K562 (cell line): ENCODE results near the gene MYOZ1. TPM values are rescaled to one million over a fixed set of nuclear protein-coding genes. Genes with fewer than 3 reads are reported as not detected.

Experiments used
- CAMTA2 ChIP-seq: fragments of 250-450 bp; sonication (Bioruptor Pico); conservative IDR thresholded peaks from 2 replicates; pipeline ENCODE4 v1.5.1; 2022
- E2F4 ChIP-seq: sonication (generic); formaldehyde crosslinking; IDR thresholded peaks from 2 replicates; pipeline ENCODE4 v1.8.0; 2022; ENCODE audit warnings: mild to moderate bottlenecking, low read depth, missing genetic modification reagents
- FOXP1 ChIP-seq: sonication (generic); formaldehyde crosslinking; IDR thresholded peaks from 2 replicates; pipeline ENCODE4 v1.8.0; 2022; ENCODE audit warnings: mild to moderate bottlenecking, missing genetic modification reagents
- HINFP ChIP-seq: fragments of 450-650 bp; conservative IDR thresholded peaks from 2 replicates; pipeline ENCODE4 v1.6.1; 2016; ENCODE audit warnings: missing genetic modification characterization, low read depth, mild to moderate bottlenecking, control low read depth, missing compliant biosample characterization
- JUNB ChIP-seq: fragments of 450-650 bp; formaldehyde crosslinking; conservative IDR thresholded peaks from 2 replicates; pipeline ENCODE4 v1.4.0; 2020; ENCODE audit warnings: mild to moderate bottlenecking
- MITF ChIP-seq: IDR thresholded peaks from 2 replicates; pipeline ENCODE4 v1.6.1; 2014; ENCODE audit warnings: antibody characterized with exemption
- OTX1 ChIP-seq: fragments of 450-650 bp; formaldehyde crosslinking; IDR thresholded peaks from 2 replicates; pipeline ENCODE4 v1.4.0; 2022; ENCODE audit warnings: mild to moderate bottlenecking
- PHF8 ChIP-seq: fragments of 200-600 bp; sonication (generic); IDR thresholded peaks from 2 replicates; pipeline ENCODE4 v1.6.1; 2012; ENCODE audit warnings: mixed run types, mild to moderate bottlenecking, inconsistent platforms, low read length, moderate library complexity, borderline replicate concordance
- PURB ChIP-seq: sonication (generic); formaldehyde crosslinking; IDR thresholded peaks from 2 replicates; pipeline ENCODE4 v1.9.0; 2021; ENCODE audit warnings: low read depth, mild to moderate bottlenecking, missing genetic modification reagents
- SRF ChIP-seq, 2 experiments: fragments of 250-450, 450-650 bp in 1 of 2; sonication (Bioruptor Pico) in 1 of 2; sonication (generic) in 1 of 2; formaldehyde crosslinking; IDR thresholded peaks; 2 replicates each; pipeline versions ENCODE4 v1.5.0 to v1.5.1; 2020 to 2022; ENCODE audit warnings: mild to moderate bottlenecking in 1 of 2, missing genetic modification reagents in 1 of 2
- STAT6 ChIP-seq: sonication (generic); formaldehyde crosslinking; IDR thresholded peaks from 2 replicates; pipeline ENCODE4 v1.8.1; 2023; ENCODE audit warnings: mild to moderate bottlenecking, missing genetic modification reagents
- TRIM24 ChIP-seq, 2 experiments: fragments of 450-650 bp; IDR thresholded peaks; 2 replicates each; pipeline ENCODE4 v1.6.1; 2016
- TSHZ1 ChIP-seq: fragments of 250-450 bp; sonication (Bioruptor Pico); IDR thresholded peaks from 2 replicates; pipeline ENCODE4 v1.4.0; 2020; ENCODE audit warnings: mild to moderate bottlenecking, moderate library complexity
- ZFP36 ChIP-seq: fragments of 150-350 bp; IDR thresholded peaks from 2 replicates; pipeline ENCODE4 v1.6.1; 2018; ENCODE audit warnings: low read length, low read depth; ENCODE audit not compliant: partially characterized antibody
- ZNF146 ChIP-seq: IDR thresholded peaks from one replicate; pipeline ENCODE4 v1.6.1; 2018; ENCODE audit warnings: missing compliant biosample characterization; ENCODE audit not compliant: unreplicated experiment
- ZNF445 ChIP-seq: fragments of 250-450 bp; sonication (Bioruptor Pico); IDR thresholded peaks from 2 replicates; pipeline ENCODE4 v1.4.0; 2020; ENCODE audit warnings: low read depth, mild to moderate bottlenecking, moderate library complexity
- polyA plus RNA-seq, 8 experiments: library from polyadenylated mRNA; depleted of rRNA in 4 of 8; stranded (reverse) in 5 of 8; unstranded in 3 of 8; fragments of >200 nt; fragmentation: Nextera tagmentation in 2 of 8; fragmentation: Illumina TruSeq in 1 of 8; extraction: Ambion mirVana in 2 of 8; extraction: Trizol in 1 of 8; gene quantifications; 2 replicates each; pipeline versions ENCODE4 v1.2.1 to v1.2.3, GENCODE V29; 2011 to 2014; ENCODE audit warnings: inconsistent platforms in 1 of 8, missing spikeins in 1 of 8
- total RNA-seq, 7 experiments: library from RNA; depleted of rRNA in 6 of 7; stranded (reverse); fragments of >200 nt in 6 of 7; fragmentation: Illumina TruSeq in 2 of 7; extraction: Trizol in 2 of 7; gene quantifications; 2 replicates each; pipeline versions ENCODE4 v1.2.1 to v1.2.3, GENCODE V29; 2011 to 2021; ENCODE audit warnings: low replicate concordance in 1 of 7

Gene MYOZ1
- total and polyA plus RNA-seq, 9 of the 15 experiments (the other 6 are each of a cell fraction or from before 2014, with no cell fraction given) = 0.03 to 0.18 (median 0.07) TPM; not detected in 5

DNA sequence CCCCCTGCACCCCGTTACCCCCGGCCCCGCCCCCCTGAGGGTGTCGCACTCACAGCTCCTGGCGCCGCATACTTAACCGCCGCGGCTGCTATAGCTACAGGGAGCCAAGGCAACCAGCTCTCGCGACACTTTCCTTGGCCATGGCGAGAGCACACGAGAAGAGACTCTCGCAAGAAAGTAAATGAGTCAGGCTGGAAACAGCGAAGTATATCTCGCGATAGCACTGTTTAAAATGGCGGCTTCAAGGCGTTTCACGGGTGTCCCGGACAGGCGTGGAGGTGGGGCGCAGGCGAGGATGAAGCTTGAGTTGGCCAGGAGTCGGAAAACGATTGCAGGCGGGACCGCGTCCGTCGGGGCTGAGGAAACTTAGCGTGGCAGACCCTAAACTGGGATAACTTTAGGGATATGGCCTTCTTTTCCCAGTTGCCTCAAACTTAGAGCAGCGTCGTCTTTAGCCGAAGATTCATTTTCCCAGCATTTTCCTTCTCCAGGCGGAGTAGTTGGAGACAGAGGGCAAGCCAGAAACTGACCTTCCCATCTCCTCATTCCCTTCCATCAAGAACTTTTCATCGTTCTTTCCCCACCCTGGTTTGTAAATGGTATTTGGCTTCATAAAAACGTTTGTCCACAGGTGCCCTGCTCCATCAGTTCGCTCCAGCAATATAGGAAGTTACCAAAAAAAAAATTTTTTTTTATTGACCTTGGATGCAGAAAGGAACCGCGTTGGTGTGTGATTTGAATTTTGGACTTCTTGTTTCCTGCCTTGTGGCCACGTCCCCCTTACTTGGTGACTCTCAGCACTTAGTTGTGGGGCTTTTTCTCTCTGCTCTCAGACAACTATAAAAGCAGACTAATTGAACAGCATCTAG, 15.2 kb downstream of the MYOZ1 start (continued):
- TF ChIP-seq STAT6 (CRISPR knock-in tag) = no peak
- TF ChIP-seq OTX1 (CRISPR knock-in tag) = peak; percentile 77; the same call in 1 of the 2 replicates
- no peak for TF ChIP-seq HINFP (tag)
- TF ChIP-seq ZNF146 (CRISPR knock-in tag) = no peak
- peak; percentile 94 for TF ChIP-seq FOXP1
- TF ChIP-seq MITF = no peak
- TF ChIP-seq SRF (CRISPR knock-in tag; IDR thresholded peaks at IDR 0.05) = peak in 1 of 2 experiments; percentile 48; a peak in 1 of 4 replicates
- no peak for TF ChIP-seq TSHZ1
- 0 out of 2 replicates have a peak, but pooled peaks have one; percentile 52 for TF ChIP-seq E2F4 (CRISPR knock-in tag)
- TF ChIP-seq PHF8 = peak; percentile 97
- TF ChIP-seq ZNF445 = no peak
- no peak for TF ChIP-seq JUNB
- peak; percentile 25 for TF ChIP-seq ZFP36
- TF ChIP-seq PURB (CRISPR knock-in tag) = no peak
- TF ChIP-seq TRIM24 (IDR thresholded peaks at IDR 0.05) = no peak
- no peak for TF ChIP-seq CAMTA2 (CRISPR knock-in tag)
